ENCODE data around the gene VSIG2. TPM values are rescaled to one million over a fixed set of nuclear protein-coding genes. Genes with fewer than 3 reads are reported as not detected.

VSIG2 gene
- total and polyA plus RNA-seq, 2 experiments from 2014 or later: not detected

GRCh38 chr11:124740277-124740882 lies 11.7 kb downstream of the VSIG2 start:
- H3K27ac Mint-ChIP-seq: no peak overlapping the region
- peak overlapping the region; percentile 84 for H3K4me3 ChIP-seq
- peak overlapping the region; percentile 77 for H3K4me3 Mint-ChIP-seq
- peaks cover 99% of the 10 kb centered on the region for H3K27me3 ChIP-seq (ENCODE audit: insufficient read depth)
- peaks cover 92% of the 10 kb centered on the region for H3K27me3 Mint-ChIP-seq (ENCODE audit: insufficient read depth, low read depth, poor library complexity)
- DNase-seq (ENCODE audit: low spot score) (peak; percentile 43), ATAC-seq (peak; percentile 25)
- TF ChIP-seq CREB1 (CRISPR knock-in tag; IDR thresholded peaks at IDR 0.05; ENCODE audit: low read depth): no peak
- peak; percentile 17 for TF ChIP-seq EZH2 (IDR thresholded peaks at IDR 0.05; ENCODE audit: low read depth, unreplicated experiment)
- no peak for TF ChIP-seq STAT1 (IDR thresholded peaks at IDR 0.05; ENCODE audit: unreplicated experiment)
- no peak for TF ChIP-seq ZNF114 (CRISPR knock-in tag; IDR thresholded peaks at IDR 0.05)
- TF ChIP-seq CTCF (conservative IDR thresholded peaks at IDR 0.05; ENCODE audit: low read depth in 2 of 2): peak; percentile 21 to 35; a peak in 3 of 4 replicates
- TF ChIP-seq ETS1 (IDR thresholded peaks at IDR 0.05): no peak
- peaks cover 18% of the 10 kb centered on the region for H3K4me1 Mint-ChIP-seq
- H3K79me2 ChIP-seq (replicated peaks; ENCODE audit: insufficient read depth): no peaks in the 10 kb centered on the region
- peak overlapping the region; percentile 96 for H3K4me2 ChIP-seq
- no peaks in the 10 kb centered on the region; the same call in 1 of the 3 replicates for H3K36me3 Mint-ChIP-seq (ENCODE audit: low read depth)
- H3K9me2 ChIP-seq (ENCODE audit: insufficient read depth): no peaks in the 10 kb centered on the region
- H3K4me1 ChIP-seq (ENCODE audit: insufficient read depth): peaks cover 33% of the 10 kb centered on the region
- H4K20me1 ChIP-seq (replicated peaks; ENCODE audit: insufficient read depth): peaks cover 19% of the 10 kb centered on the region
- H2AFZ ChIP-seq: peak overlapping the region; percentile 80; the same call in 1 of the 2 replicates
- H3K27ac ChIP-seq (ENCODE audit: low read depth): no peak overlapping the region
- H3K9me3 Mint-ChIP-seq: no peaks in the 10 kb centered on the region
- no peaks in the 10 kb centered on the region for H3K36me3 ChIP-seq (ENCODE audit: insufficient read depth)
- no peaks in the 10 kb centered on the region for H3F3A ChIP-seq (replicated peaks; ENCODE audit: low read depth)

GRCh38 chr11:124739479-124740276 lies 12.4 kb downstream of the VSIG2 start, which contains the start of gene NRGN:
NRGN (plus strand) TSS chr11:124739942; CDS start chr11:124740085, 143 bp downstream.
- H3K27me3 ChIP-seq (ENCODE audit: insufficient read depth): peaks cover 99% of the 10 kb centered on the region

More at GRCh38 chr11:124739479-124740276, 12.4 kb downstream of the VSIG2 start, which contains the start of gene NRGN:
- DNase-seq (ENCODE audit: low spot score) (peak; percentile 98), ATAC-seq (peak; percentile 93)
- Mint-ChIP-seq H3K27ac (no peak within 1 kb of the TSS), H3K9me3 (no peaks in the 10 kb centered on the region), H3K36me3 (ENCODE audit: low read depth) (no peaks in the 10 kb centered on the region; the same call in 2 of the 3 replicates), H3K27me3 (ENCODE audit: insufficient read depth, low read depth, poor library complexity) (peaks cover 85% of the 10 kb centered on the region), H3K4me1 (peaks cover 11% of the 10 kb centered on the region), H3K4me3 (peak within 1 kb of the TSS; percentile 77)
- Histone ChIP-seq H3K9me2 (ENCODE audit: insufficient read depth) (no peaks in the 10 kb centered on the region), H3K27ac (ENCODE audit: low read depth) (no peak within 1 kb of the TSS), H4K20me1 (replicated peaks; ENCODE audit: insufficient read depth) (peaks cover 19% of the 10 kb centered on the region), H3K79me2 (replicated peaks; ENCODE audit: insufficient read depth) (no peaks in the 10 kb centered on the region), H2AFZ (peak within 1 kb of the TSS; percentile 94), H3F3A (replicated peaks; ENCODE audit: low read depth) (no peaks in the 10 kb centered on the region), H3K36me3 (ENCODE audit: insufficient read depth) (no peaks in the 10 kb centered on the region), H3K4me3 (peak within 1 kb of the TSS; percentile 84), H3K4me2 (peak within 1 kb of the TSS; percentile 96), H3K4me1 (ENCODE audit: insufficient read depth) (peaks cover 26% of the 10 kb centered on the region)
- TF ChIP-seq CREB1 (CRISPR knock-in tag; IDR thresholded peaks at IDR 0.05; ENCODE audit: low read depth): no peak
- peak; percentile 82 for TF ChIP-seq EZH2 (IDR thresholded peaks at IDR 0.05; ENCODE audit: low read depth, unreplicated experiment)

All from GM23338 (cell line).